D721Med (cell line): ENCODE data around the gene HIP1R.
"Not testable (repeated sequence)": the region's sequence is repeated elsewhere in the genome, so short reads cannot be mapped to it uniquely, and the experiment has no call there.

ENCODE experiments used
- DNase-seq: peaks from one replicate; pipeline ENCODE4 v3.0.0; 2011; ENCODE audit warnings: low spot score; ENCODE audit not compliant: insufficient read length
- FAIRE-seq: peaks from 2 replicates; lab custom pipeline; 2011; peaks lifted over from hg19 to GRCh38; lab: Jason Lieb, UNC
- TF ChIP-seq, protein P1 (sequence below): IDR thresholded peaks from 2 replicates; pipeline ENCODE4 v1.5.1; 2012; ENCODE audit warnings: mild to moderate bottlenecking, control low read depth; ENCODE audit not compliant: insufficient read depth; ENCODE audit errors: missing control alignments

Gene HIP1R

GRCh38 chr12:122888232-122888752, 53.0 kb downstream of the HIP1R start:
- FAIRE-seq, result peak; percentile 16
- no peak for DNase-seq
- TF ChIP-seq, protein P1, sequence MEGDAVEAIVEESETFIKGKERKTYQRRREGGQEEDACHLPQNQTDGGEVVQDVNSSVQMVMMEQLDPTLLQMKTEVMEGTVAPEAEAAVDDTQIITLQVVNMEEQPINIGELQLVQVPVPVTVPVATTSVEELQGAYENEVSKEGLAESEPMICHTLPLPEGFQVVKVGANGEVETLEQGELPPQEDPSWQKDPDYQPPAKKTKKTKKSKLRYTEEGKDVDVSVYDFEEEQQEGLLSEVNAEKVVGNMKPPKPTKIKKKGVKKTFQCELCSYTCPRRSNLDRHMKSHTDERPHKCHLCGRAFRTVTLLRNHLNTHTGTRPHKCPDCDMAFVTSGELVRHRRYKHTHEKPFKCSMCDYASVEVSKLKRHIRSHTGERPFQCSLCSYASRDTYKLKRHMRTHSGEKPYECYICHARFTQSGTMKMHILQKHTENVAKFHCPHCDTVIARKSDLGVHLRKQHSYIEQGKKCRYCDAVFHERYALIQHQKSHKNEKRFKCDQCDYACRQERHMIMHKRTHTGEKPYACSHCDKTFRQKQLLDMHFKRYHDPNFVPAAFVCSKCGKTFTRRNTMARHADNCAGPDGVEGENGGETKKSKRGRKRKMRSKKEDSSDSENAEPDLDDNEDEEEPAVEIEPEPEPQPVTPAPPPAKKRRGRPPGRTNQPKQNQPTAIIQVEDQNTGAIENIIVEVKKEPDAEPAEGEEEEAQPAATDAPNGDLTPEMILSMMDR, result no peak

DNA sequence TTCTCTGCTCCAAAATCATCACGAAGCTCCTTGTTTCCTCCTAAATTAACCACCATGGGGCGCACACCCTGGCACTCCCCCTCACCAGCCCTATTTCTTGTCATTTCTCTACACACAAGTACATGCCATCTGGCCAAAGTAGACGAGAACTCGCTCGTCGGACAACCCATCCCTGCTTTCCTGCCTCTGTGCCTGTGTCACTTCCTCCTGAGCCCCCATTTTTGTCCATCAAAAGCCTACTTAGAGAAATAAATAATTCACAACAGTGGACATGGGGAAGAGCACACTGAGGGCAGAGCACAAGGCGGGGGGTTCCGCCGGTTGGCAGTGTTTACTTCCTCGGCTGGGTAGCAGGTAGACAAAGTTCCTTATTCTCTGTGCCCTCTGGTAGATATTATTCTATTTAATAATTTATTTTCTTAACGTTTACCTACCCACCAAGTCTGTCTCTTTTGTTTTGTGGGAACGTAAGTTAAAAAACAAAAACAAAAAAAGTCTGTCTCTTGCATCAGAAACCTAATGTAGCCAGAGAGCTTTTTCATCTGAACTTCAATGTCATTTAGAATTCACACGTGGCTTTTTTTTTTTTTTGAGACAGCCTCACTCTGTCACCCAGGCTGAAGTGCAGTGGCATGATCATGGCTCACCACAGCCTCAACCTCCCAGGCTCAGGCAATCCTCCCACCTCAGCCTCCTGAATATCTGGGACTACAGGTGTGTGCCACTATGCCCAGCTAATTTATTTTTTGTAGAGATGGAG, 54.7 kb downstream of the HIP1R start:
- FAIRE-seq (no peak), DNase-seq (no peak)
- TF ChIP-seq, protein P1, result peak; percentile 17

DNA sequence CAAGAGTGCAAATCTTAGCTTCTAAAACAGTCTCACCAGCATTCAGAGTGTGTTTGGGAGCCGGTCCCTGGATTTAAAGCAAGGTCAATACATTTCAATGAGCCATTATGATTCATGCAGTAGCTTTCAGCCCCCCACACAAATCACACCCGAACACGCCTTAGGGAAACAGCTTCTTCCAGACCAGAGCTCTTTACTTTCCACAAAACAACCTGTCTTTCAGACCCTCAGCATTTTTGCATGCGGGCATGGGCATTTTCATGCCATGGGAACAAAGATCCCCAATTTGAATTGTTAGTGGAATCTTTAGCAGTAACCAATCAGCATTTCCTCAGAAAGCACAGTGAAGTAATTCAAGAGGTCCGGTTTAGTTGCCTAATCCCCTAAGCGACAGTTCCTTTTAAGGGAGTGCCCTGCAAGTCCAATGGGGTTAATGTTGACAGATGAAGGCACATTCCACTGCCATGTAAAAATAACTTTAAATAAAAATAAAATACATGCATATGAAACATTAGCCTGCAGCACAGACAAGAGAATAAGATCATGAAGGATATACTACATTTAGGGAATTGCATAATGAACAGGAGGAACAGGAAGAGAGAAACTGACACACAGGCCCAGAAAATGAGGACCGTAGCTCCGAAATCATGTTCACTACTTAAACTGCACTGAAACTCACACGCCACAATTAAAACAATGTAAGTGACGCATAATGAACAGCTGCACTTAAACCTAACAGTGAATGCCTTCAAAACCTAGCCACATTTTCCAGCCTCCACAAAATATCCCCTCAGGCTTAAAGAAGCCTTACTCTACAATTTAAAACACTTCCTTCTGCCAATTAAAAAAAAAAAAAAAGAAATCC, 56.6 kb downstream of the HIP1R start:
- TF ChIP-seq, protein P1, result no peak
- FAIRE-seq (no peak), DNase-seq (no peak)

- not testable (repeated sequence) for DNase-seq, FAIRE-seq
Observed at GRCh38 chr12:122892724-122893123, 57.5 kb downstream of the HIP1R start.

GRCh38 chr12:122893208-122894153, 58.2 kb downstream of the HIP1R start:
- DNase-seq (no peak), FAIRE-seq (no peak)

GRCh38 chr12:122894193-122895121, 59.2 kb downstream of the HIP1R start:
- TF ChIP-seq, protein P1, result peak; percentile 20
- no peak for FAIRE-seq
- no peak for DNase-seq

More at GRCh38 chr12:122893208-122894153, 58.2 kb downstream of the HIP1R start:
- TF ChIP-seq, protein P1, result no peak
